Activated B cell treated with CpG ODN at 0.5 μM for 24 hours (primary cell): ENCODE measurements around the gene RBM25. TPM values are rescaled to one million over a fixed set of nuclear protein-coding genes. Genes with fewer than 3 reads are reported as not detected.

Experiments used
- ATAC-seq: fragments of 200-7000 bp; cut with Tn5 transposase; one replicate; pipeline ENCODE4 v1.10.0; 2021; ENCODE audit warnings: low read depth, mild to moderate bottlenecking, moderate library complexity
- CTCF ChIA-PET: fragments of 350-600 bp; sonication (Branson Sonifier 250); formaldehyde crosslinking; loops from one replicate; lab custom pipeline; 2021; ENCODE audit warnings: antibody characterized with exemption; lab: Charles Lee
- POLR2A ChIA-PET: fragments of 350-600 bp; sonication (Branson Sonifier 250); formaldehyde crosslinking; loops from one replicate; lab custom pipeline; 2021; ENCODE audit warnings: antibody characterized with exemption; lab: Charles Lee
- DNase-seq: peaks from one replicate; pipeline ENCODE4 v3.0.0; 2022
- H3K27ac Mint-ChIP-seq: one replicate; pipeline ENCODE4 v1.8.0; 2020; ENCODE audit warnings: mixed read lengths
- H3K27me3 Mint-ChIP-seq: one replicate; pipeline ENCODE4 v1.8.0; 2021; ENCODE audit warnings: mixed read lengths
- H3K36me3 Mint-ChIP-seq: one replicate; pipeline ENCODE4 v1.8.0; 2021; ENCODE audit warnings: low read depth, mixed read lengths
- H3K4me1 Mint-ChIP-seq: one replicate; pipeline ENCODE4 v1.8.0; 2021; ENCODE audit warnings: mixed read lengths
- H3K4me3 Mint-ChIP-seq: one replicate; pipeline ENCODE4 v1.8.0; 2020; ENCODE audit warnings: mild to moderate bottlenecking, mixed read lengths
- H3K9me3 Mint-ChIP-seq: one replicate; pipeline ENCODE4 v1.8.0; 2020; ENCODE audit warnings: mixed read lengths
- CTCF ChIP-seq: fragments of 200-600 bp; IDR thresholded peaks from one replicate; pipeline ENCODE4 v1.8.0; 2022; ENCODE audit warnings: antibody characterized with exemption, mild to moderate bottlenecking
- intact Hi-C: fragments of 100-400 bp; cut with micrococcal nuclease; formaldehyde crosslinking; loops from one replicate; pipeline ENCODE4 v1.15.1; 2024
- total RNA-seq: library from RNA; stranded (reverse); gene quantifications from 2 replicates; pipeline ENCODE4 v1.2.3, GENCODE V29; 2022

RBM25 gene
- total RNA-seq, 1 donor from 2014 or later, result 123 TPM

- peaks cover 20% of the 10 kb centered on the region for H3K4me1 Mint-ChIP-seq
- CTCF ChIA-PET, result interaction anchor here (0.6 kb wide), 1 partner anchor 654 kb away, joined by 3 read pairs; no protein-coding TSS in a partner anchor
- no peak overlapping the region for H3K4me3 Mint-ChIP-seq
- DNase-seq (no peak), ATAC-seq (no peak)
- peaks cover 48% of the 10 kb centered on the region for H3K36me3 Mint-ChIP-seq
- H3K27ac Mint-ChIP-seq, result no peak overlapping the region
- TF ChIP-seq CTCF, result no peak
- intact Hi-C loops, result no loop called here
- POLR2A ChIA-PET, result no interaction called here
- H3K9me3 Mint-ChIP-seq, result no peaks in the 10 kb centered on the region
- no peaks in the 10 kb centered on the region for H3K27me3 Mint-ChIP-seq
These were observed 87.0 kb downstream of the RBM25 start for GRCh38 chr14:73145371-73145770.

GRCh38 chr14:73146111-73146510 lies 87.8 kb downstream of the RBM25 start:
- H3K27me3 Mint-ChIP-seq, result no peaks in the 10 kb centered on the region
- H3K9me3 Mint-ChIP-seq, result no peaks in the 10 kb centered on the region
- POLR2A ChIA-PET, result no interaction called here
- CTCF ChIA-PET, result no interaction called here
- intact Hi-C loops, result no loop called here
- peaks cover 13% of the 10 kb centered on the region for H3K4me1 Mint-ChIP-seq
- H3K27ac Mint-ChIP-seq, result no peak overlapping the region
- H3K4me3 Mint-ChIP-seq, result no peak overlapping the region
- peaks cover 43% of the 10 kb centered on the region for H3K36me3 Mint-ChIP-seq
- DNase-seq, result no peak
- TF ChIP-seq CTCF, result no peak
- ATAC-seq, result no peak

GRCh38 chr14:73149753-73150152 lies 91.4 kb downstream of the RBM25 start:
- H3K27me3 Mint-ChIP-seq, result no peaks in the 10 kb centered on the region
- peaks cover 57% of the 10 kb centered on the region for H3K36me3 Mint-ChIP-seq
- DNase-seq (no peak), ATAC-seq (no peak)
- ChIA-PET CTCF (no interaction called here), POLR2A (no interaction called here)
- intact Hi-C loops, result no loop called here
- H3K4me1 Mint-ChIP-seq, result no peaks in the 10 kb centered on the region
- no peak overlapping the region for H3K4me3 Mint-ChIP-seq
- H3K9me3 Mint-ChIP-seq, result no peaks in the 10 kb centered on the region
- no peak overlapping the region for H3K27ac Mint-ChIP-seq
- no peak for TF ChIP-seq CTCF

GRCh38 chr14:73153272-73153671 lies 94.9 kb downstream of the RBM25 start:
- H3K4me1 Mint-ChIP-seq, result no peaks in the 10 kb centered on the region
- ChIA-PET POLR2A (no interaction called here), CTCF (interaction anchor here (1.4 kb wide), 1 partner anchor 20 kb away, joined by 3 read pairs; no protein-coding TSS in a partner anchor)
- H3K27me3 Mint-ChIP-seq, result no peaks in the 10 kb centered on the region
- no peak for TF ChIP-seq CTCF
- no peak overlapping the region for H3K4me3 Mint-ChIP-seq
- DNase-seq, result no peak
- H3K9me3 Mint-ChIP-seq, result no peaks in the 10 kb centered on the region
- no peak overlapping the region for H3K27ac Mint-ChIP-seq
- peaks cover 64% of the 10 kb centered on the region for H3K36me3 Mint-ChIP-seq
- intact Hi-C loops, result no loop called here
- ATAC-seq, result no peak

DNA sequence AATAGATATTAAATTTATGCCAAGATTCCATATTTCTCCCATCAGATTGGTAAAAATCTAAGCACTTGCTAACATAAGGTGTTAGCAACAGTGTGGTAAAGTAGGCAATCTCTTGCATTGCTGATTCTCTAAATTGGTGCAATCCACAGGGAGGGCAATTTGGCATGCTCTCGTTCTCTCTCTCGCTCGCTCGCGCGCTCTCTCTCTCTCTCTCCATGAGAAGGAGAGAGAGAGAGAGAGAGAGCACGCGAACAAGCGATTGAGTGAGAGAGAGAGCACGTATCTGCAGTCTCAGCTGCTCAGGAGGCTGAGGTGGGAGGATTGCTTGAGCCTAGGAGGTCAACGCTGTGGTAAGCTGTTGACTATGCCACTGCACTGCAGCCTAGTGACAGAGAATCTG lies 103.9 kb downstream of the RBM25 start:
- CTCF ChIA-PET, result no interaction called here
- ATAC-seq, result no peak
- Mint-ChIP-seq H3K27me3 (no peaks in the 10 kb centered on the region), H3K4me3 (no peak overlapping the region), H3K9me3 (no peaks in the 10 kb centered on the region), H3K27ac (no peak overlapping the region), H3K4me1 (no peaks in the 10 kb centered on the region), H3K36me3 (peaks cover 74% of the 10 kb centered on the region)
- TF ChIP-seq CTCF, result no peak
- POLR2A ChIA-PET, result interaction anchor here (0.6 kb wide), 1 partner anchor 23 kb away, joined by 3 read pairs; no protein-coding TSS in a partner anchor
- intact Hi-C loops, result no loop called here
- no peak for DNase-seq
